HT-29 (cell line): ENCODE measurements around the gene LRRC28. TPM values are rescaled to one million over a fixed set of nuclear protein-coding genes. Genes with fewer than 3 reads are reported as not detected.
"Not testable (repeated sequence)": the region's sequence is repeated elsewhere in the genome, so short reads cannot be mapped to it uniquely, and the experiment has no call there.

Source experiments
- DNase-seq: peaks from one replicate; pipeline ENCODE4 v3.0.0-alpha.2; 2015; ENCODE audit warnings: low spot score
- total RNA-seq: library from RNA; depleted of rRNA; stranded (reverse); fragments of >200 nt; shearing (Covaris generic); gene quantifications from 2 replicates; pipeline ENCODE4 v1.2.3, GENCODE V29; 2014; rRNA removed

Gene LRRC28
- 10.9 and 13.4 TPM in 2 replicates for total RNA-seq

GRCh38 chr15:99250857-99251841 lies at the start of gene LRRC28:
Gene LRRC28 (plus strand): TSS chr15:99251481. CDS start chr15:99255958, 4,477 bp downstream.
- DNase-seq: peak; percentile 100

- DNase-seq: peak; percentile 44
Observed at GRCh38 chr15:99202176-99202552, 49.1 kb upstream of the LRRC28 start.

GRCh38 chr15:99207672-99208071 lies 43.6 kb upstream of the LRRC28 start:
- no peak for DNase-seq

- no peak for DNase-seq
Observed at GRCh38 chr15:99209326-99209725, 42.0 kb upstream of the LRRC28 start.

DNA sequence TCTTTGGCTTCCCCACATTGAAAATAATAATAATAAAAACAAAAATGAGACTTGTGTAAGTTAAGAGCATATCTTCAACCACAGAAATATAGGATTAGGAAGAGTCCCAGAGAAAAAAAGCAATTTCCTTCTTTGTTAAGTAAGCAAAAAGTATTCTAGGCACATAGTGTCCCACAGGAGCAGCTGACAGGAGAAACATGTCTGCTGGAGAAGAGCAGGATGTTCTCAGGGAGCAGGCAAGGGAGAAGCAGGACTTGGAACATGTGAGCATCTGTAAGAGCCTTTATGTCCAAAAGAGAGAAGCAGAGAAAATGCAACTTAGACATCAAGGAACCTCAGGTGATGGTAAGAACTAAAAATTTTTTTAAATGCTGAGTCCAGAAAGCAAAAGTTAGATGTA lies 40.9 kb upstream of the LRRC28 start:
- no peak for DNase-seq

GRCh38 chr15:99211926-99212325 lies 39.4 kb upstream of the LRRC28 start:
- no peak for DNase-seq

GRCh38 chr15:99212406-99212805 lies 38.9 kb upstream of the LRRC28 start:
- no peak for DNase-seq

GRCh38 chr15:99213187-99213811 lies 38.0 kb upstream of the LRRC28 start:
- DNase-seq: peak; percentile 75

DNA sequence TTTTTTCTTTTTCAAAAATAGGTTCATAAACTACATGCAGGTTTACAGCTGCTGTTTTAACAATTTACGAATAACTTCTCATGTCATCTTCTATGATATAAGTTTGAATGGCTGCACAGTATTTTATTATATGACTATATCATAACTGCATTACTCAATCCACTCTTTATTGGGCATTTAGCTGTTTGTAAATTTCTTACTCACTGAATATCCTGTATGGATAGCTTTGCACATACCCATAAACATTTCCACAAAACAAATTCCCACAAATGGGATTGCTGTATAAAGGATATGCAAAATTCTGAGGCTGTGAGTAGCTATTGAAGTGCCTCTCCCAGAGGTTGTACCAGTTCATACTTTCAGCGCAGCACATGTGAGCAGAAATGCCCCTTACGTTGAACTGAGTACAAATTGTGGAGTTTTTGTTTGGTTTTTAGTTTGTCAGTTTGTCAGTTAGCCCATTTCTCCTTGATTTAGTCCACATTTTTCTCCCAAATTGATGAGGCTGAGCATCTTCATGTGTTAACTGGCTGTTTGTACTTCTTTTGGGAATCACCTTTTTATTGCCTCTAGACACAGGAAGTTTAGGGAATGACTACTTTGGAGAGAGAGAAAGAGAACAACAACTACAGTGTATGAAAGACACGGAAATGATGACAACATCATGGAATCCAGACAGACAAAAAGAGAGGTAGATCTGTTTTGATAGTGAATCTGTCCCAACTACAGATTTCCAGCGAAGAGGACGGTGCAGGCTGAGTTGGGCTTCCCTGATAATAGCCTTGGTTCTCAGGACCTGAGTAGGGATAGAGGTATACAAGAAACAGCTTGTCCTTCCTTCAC lies 26.7 kb upstream of the LRRC28 start:
- DNase-seq: no peak

DNA sequence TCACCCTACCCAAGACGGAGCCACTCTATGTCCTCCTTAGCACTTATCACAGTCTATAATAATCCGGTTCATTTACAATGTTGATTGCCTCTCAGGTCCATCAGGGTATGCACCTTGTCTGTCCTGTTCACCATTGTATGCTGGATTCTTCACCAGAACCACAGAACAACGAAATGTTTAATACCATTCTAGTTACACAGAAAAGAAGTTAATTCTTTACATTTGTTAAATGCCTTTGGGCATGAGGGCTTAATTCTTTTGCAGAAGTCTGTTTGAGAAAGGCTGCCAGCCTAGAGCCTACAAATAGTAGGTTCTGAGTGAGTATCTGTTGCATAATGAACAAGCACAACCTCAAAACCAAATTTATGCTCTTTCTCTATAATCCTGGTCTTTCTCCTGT lies 24.5 kb upstream of the LRRC28 start:
- no peak for DNase-seq

GRCh38 chr15:99228120-99228770 lies 23.0 kb upstream of the LRRC28 start:
- no peak for DNase-seq

DNA sequence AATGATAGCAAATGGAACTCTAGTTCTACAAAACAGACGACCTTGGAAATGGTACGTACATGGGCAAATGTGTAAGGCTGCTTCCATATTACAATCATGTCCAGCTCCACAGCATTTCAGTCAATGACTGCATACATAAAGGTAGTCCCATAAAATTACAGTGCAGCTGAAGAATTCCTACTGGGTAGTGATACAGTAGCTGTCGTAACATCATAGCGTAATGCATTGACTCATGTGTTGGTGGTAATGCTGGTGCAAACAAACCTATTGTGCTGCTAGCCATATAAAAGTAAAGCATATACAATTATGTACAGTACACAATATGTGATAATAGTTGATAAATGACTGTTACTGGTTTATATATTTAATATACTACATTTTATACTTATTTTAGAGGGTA lies 20.4 kb upstream of the LRRC28 start:
- DNase-seq: no peak

GRCh38 chr15:99232740-99233139 lies 18.5 kb upstream of the LRRC28 start:
- no peak for DNase-seq

DNA sequence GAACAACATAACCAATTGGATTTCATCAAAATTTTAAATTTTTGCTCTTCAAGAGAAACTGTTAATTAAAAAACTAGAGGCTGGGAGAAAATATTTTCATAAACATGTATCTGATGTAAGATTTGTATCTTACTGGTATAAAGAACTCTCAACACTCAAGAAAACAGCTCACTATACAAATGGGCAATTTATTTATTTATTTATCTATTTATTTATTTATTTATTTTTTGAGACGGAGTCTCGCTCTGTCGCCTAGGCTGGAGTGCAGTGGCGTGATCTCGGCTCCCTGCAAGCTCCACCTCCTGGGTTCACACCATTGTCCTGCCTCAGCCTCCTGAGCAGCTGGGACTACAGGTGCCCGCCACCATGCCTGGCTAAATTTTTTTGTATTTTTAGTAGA lies 17.1 kb upstream of the LRRC28 start:
- DNase-seq: not testable (repeated sequence)

DNA sequence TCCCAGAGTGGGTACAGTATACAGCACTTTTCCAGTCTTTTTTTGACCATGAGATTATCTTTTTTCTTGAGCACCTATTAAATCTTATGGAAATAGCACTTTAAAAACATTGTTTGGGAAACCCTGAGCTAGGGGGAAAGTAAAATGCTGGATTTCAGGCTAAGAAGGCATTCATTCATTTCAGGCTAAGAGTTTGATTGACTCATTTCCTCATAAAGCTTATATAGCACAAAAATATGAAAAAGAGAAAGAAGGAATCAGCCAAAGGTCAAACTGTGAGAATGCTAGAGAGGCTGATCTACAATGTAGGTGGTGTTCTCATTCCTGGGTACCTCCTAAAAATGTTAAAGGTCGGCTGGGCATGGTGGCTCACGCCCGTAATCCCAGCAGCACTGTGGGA lies 12.4 kb upstream of the LRRC28 start:
- no peak for DNase-seq

- DNase-seq: no peak
Observed at GRCh38 chr15:99239545-99240198, 11.6 kb upstream of the LRRC28 start.

DNA sequence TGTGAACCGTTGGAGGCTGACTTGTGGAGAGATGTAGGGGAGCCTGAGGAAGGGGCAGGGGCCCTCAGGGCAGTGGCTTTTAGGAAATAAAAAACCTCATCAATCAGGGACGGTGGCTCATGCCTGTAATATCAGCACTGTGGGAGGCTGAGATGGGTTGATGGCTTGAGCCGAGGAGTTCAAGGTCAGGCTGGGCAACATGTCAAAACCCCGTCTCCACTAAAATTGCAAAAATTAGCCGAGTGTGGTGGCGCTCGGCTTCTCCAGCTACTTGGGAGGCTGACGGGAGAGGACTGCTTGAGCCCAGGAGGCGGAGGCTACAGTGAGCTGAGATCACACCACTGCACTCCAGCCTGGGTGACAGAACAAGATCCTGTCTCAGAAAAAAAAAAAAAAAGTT lies 9.5 kb upstream of the LRRC28 start:
- DNase-seq: no peak

DNA sequence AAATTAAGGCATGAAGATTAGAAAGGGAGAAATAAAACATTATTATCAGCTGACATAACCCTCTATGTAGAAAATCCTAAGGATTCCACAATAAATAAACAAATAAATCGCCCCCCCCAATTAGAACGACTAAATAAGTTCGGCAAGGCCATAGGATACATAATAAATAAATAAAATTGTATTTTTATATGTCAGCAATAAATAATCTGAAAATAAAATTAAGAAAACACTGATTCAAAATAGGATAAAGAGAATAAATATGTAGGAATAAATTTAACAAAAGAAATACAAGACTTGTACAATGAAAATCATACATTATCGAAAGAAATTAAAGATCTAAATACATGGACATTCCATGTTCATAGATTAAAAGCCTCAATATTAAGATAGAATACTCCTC lies 7.0 kb upstream of the LRRC28 start:
- DNase-seq: no peak

DNA sequence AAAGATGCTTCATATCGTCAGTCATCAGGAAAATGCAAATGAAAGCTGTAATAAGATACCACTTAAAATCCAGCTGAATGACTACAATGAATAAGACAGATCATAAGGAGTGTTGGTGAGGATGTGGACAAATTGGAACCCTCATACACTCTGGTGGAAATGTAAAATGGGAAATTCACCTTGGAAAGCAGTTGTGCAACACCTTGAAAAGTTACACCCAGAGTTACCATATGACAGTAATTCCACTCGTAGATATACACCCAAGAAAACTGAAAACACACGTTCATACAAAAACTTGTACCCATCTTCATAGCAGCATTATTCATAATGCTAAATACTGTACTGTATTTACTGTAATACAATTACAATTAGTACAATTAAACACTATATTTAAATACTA lies 4.2 kb upstream of the LRRC28 start:
- DNase-seq: no peak

DNA sequence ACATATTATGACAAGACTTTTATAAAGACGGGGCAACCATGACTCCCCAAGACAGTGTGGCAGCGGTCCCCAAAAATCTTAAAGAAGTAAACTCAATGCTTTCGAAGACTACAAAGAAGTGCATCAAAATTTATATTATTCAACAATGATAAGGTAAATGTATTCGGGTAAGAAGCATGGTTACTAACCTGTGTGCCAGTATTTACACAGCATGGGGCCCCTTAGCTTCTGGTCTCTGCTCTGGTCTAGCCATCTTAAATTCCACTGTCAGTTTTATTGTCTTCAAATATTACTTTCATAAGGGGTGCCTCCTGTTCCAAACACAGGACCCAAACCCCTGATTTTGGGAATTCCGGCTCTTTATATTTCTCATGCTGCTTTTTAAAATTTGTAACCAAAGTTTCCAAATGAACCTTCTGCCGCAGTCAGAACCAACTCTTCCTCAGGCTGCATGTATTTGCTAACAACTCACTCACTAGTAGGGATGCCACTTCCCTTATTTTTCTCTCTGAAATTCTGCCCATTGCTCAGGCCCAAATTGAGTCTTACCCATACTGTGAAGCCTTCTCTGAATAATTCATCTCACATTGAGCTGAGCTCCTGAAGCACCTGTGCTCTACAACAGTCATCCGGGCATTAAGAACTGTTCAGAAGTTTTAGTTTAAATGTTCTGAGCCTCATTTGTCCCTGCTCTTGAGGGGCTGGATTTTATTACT lies 3.1 kb upstream of the LRRC28 start:
- DNase-seq: no peak
